Fibroblast of lung (primary cell): Measurements from ENCODE around the gene RFK. TPM values are rescaled to one million over a fixed set of nuclear protein-coding genes. Genes with fewer than 3 reads are reported as not detected.

Experiments used
- DNase-seq, 2 donors: peaks; one replicate each; pipeline versions ENCODE4 v3.0.0 to v3.0.0-alpha.2; 2010; ENCODE audit warnings: low read depth in 2 of 2
- H2AFZ ChIP-seq: 2 replicates; pipeline ENCODE4 v1.5.1; 2012; ENCODE audit warnings: low read length, control low read depth, inconsistent platforms
- H3K27ac ChIP-seq: 2 replicates; pipeline ENCODE4 v1.5.1; 2011; ENCODE audit warnings: low read length, control low read depth; ENCODE audit not compliant: insufficient read depth
- H3K27me3 ChIP-seq: 2 replicates; pipeline ENCODE4 v1.5.1; 2011; ENCODE audit warnings: mild to moderate bottlenecking, low read length; ENCODE audit not compliant: control insufficient read depth, insufficient read depth
- H3K36me3 ChIP-seq: 2 replicates; pipeline ENCODE4 v1.5.1; 2011; ENCODE audit warnings: low read length; ENCODE audit not compliant: control insufficient read depth, insufficient read depth
- H3K4me1 ChIP-seq: 2 replicates; pipeline ENCODE4 v1.5.1; 2011; ENCODE audit warnings: low read length; ENCODE audit not compliant: control insufficient read depth, insufficient read depth; ENCODE audit errors: extremely low read depth
- H3K4me2 ChIP-seq: 2 replicates; pipeline ENCODE4 v1.5.1; 2011; ENCODE audit warnings: low read length, control low read depth; ENCODE audit not compliant: insufficient read depth; ENCODE audit errors: extremely low read depth
- H3K4me3 ChIP-seq, 4 experiments: fragments of 200-600 bp in 1 of 4; sonication (generic) in 1 of 4; replicated peaks in 1 of 4; 2 replicates each; pipeline ENCODE4 v1.5.1; 2011 to 2016; ENCODE audit warnings: low read length in 4 of 4, low read depth in 3 of 4, mild to moderate bottlenecking in 3 of 4, control low read depth in 2 of 4, inconsistent platforms in 1 of 4, mixed read lengths in 1 of 4; ENCODE audit not compliant: insufficient read depth in 1 of 4; ENCODE audit errors: control extremely low read depth in 1 of 4
- H3K79me2 ChIP-seq: 2 replicates; pipeline ENCODE4 v1.5.1; 2012; ENCODE audit warnings: mild to moderate bottlenecking, low read length, inconsistent platforms; ENCODE audit not compliant: control insufficient read depth, insufficient read depth
- H3K9ac ChIP-seq: 2 replicates; pipeline ENCODE4 v1.5.1; 2011; ENCODE audit warnings: mild to moderate bottlenecking, low read length, control low read depth; ENCODE audit not compliant: insufficient read depth
- H3K9me3 ChIP-seq: 2 replicates; pipeline ENCODE4 v1.5.1; 2012; ENCODE audit warnings: low read depth, low read length; ENCODE audit not compliant: control insufficient read depth, insufficient read depth
- H4K20me1 ChIP-seq: 2 replicates; pipeline ENCODE4 v1.5.1; 2011; ENCODE audit warnings: low read length; ENCODE audit not compliant: control insufficient read depth, insufficient read depth; ENCODE audit errors: extremely low read depth
- CTCF ChIP-seq, 2 donors: IDR thresholded peaks in 1 of 2; conservative IDR thresholded peaks in 1 of 2; 1 replicate in 1 of 2; 2 replicates in 1 of 2; pipeline ENCODE4 v1.5.1; 2011 to 2012; ENCODE audit warnings: low read length in 2 of 2, control low read depth in 1 of 2, inconsistent platforms in 1 of 2, low read depth in 1 of 2, mild to moderate bottlenecking in 1 of 2
- EZH2 ChIP-seq: IDR thresholded peaks from 2 replicates; pipeline ENCODE4 v1.5.1; 2012; ENCODE audit warnings: low read length, control low read depth, mild to moderate bottlenecking; ENCODE audit errors: missing control alignments
- polyA plus RNA-seq, 2 donors: library from polyadenylated mRNA; depleted of rRNA in 1 of 2; stranded (reverse) in 1 of 2; unstranded in 1 of 2; fragments of >200 nt; gene quantifications; 2 replicates each; pipeline ENCODE4 v1.2.1, GENCODE V29; 2011 to 2012; ENCODE audit warnings: missing spikeins in 1 of 2
- total RNA-seq: library from RNA; depleted of rRNA; stranded (reverse); fragments of >200 nt; gene quantifications from 2 replicates; pipeline ENCODE4 v1.2.1, GENCODE V29; 2014

Gene RFK
- total and polyA plus RNA-seq, 2 donors (not counting 1 experiment from before 2014, with no cell fraction given) = 22.8 to 27.5 TPM

GRCh38 chr9:76401176-76401575 lies 7.0 kb upstream of the RFK start:
- Histone ChIP-seq H3K4me2 (no peak overlapping the region), H3K9ac (no peak overlapping the region), H4K20me1 (no peaks in the 10 kb centered on the region), H3K4me1 (peaks cover 4% of the 10 kb centered on the region), H3K4me3 (no peak overlapping the region), H3K27me3 (no peaks in the 10 kb centered on the region), H3K36me3 (no peaks in the 10 kb centered on the region), H3K27ac (no peak overlapping the region), H3K9me3 (no peaks in the 10 kb centered on the region), H3K79me2 (no peaks in the 10 kb centered on the region), H2AFZ (no peak overlapping the region)
- DNase-seq = no peak
- TF ChIP-seq EZH2 = no peak
- no peak for TF ChIP-seq CTCF (conservative IDR thresholded peaks at IDR 0.05 in 1 of 2, IDR thresholded peaks at IDR 0.05 in 1 of 2; ENCODE audit: low read depth in 1 of 2, low read length in 2 of 2)

GRCh38 chr9:76400534-76401096 lies 6.4 kb upstream of the RFK start:
- H3K79me2 ChIP-seq = no peaks in the 10 kb centered on the region
- H3K4me2 ChIP-seq = no peak overlapping the region
- no peaks in the 10 kb centered on the region for H4K20me1 ChIP-seq
- TF ChIP-seq EZH2 = no peak
- no peak for TF ChIP-seq CTCF (conservative IDR thresholded peaks at IDR 0.05 in 1 of 2, IDR thresholded peaks at IDR 0.05 in 1 of 2; ENCODE audit: low read depth in 1 of 2, low read length in 2 of 2)
- H3K9ac ChIP-seq = no peak overlapping the region
- no peak overlapping the region for H2AFZ ChIP-seq
- no peak for DNase-seq
- no peaks in the 10 kb centered on the region for H3K9me3 ChIP-seq
- H3K27ac ChIP-seq = no peak overlapping the region
- H3K36me3 ChIP-seq = no peaks in the 10 kb centered on the region
- H3K4me3 ChIP-seq = no peak overlapping the region
- peaks cover 4% of the 10 kb centered on the region for H3K4me1 ChIP-seq
- H3K27me3 ChIP-seq = no peaks in the 10 kb centered on the region

- Histone ChIP-seq H3K79me2 (no peaks in the 10 kb centered on the region), H3K4me1 (peaks cover 5% of the 10 kb centered on the region), H3K4me2 (no peak overlapping the region), H2AFZ (no peak overlapping the region), H3K9ac (no peak overlapping the region), H3K27me3 (no peaks in the 10 kb centered on the region), H3K27ac (no peak overlapping the region), H3K9me3 (no peaks in the 10 kb centered on the region), H3K36me3 (no peaks in the 10 kb centered on the region), H4K20me1 (no peaks in the 10 kb centered on the region), H3K4me3 (no peak overlapping the region)
- TF ChIP-seq CTCF (conservative IDR thresholded peaks at IDR 0.05 in 1 of 2, IDR thresholded peaks at IDR 0.05 in 1 of 2; ENCODE audit: low read depth in 1 of 2, low read length in 2 of 2) (no peak), EZH2 (no peak)
- no peak for DNase-seq
Observed at GRCh38 chr9:76399856-76400255, 5.6 kb upstream of the RFK start.
